Measurements from ENCODE around the gene AGFG2.
A peak's percentile ranks its signal among the peaks of the same experiment; 100 is the strongest.

Gene AGFG2

GRCh38 chr7:100573691-100574361 lies 34.8 kb downstream of the AGFG2 start, which contains the start of gene SAP25:
Gene SAP25, minus strand, starts transcription at chr7:100573900. Its CDS starts 158 bp downstream, at chr7:100573742.
- DNase-seq: no peak

GRCh38 chr7:100574362-100575205 lies 35.6 kb downstream of the AGFG2 start:
- DNase-seq: no peak

- no peak for DNase-seq
Observed at GRCh38 chr7:100575206-100575631, 36.2 kb downstream of the AGFG2 start.

- DNase-seq: no peak
Observed at GRCh38 chr7:100575746-100576383, 36.9 kb downstream of the AGFG2 start.

- no peak for DNase-seq
Observed at GRCh38 chr7:100576384-100576993, 37.5 kb downstream of the AGFG2 start.

- DNase-seq: no peak
Observed at GRCh38 chr7:100577103-100577502, 38.1 kb downstream of the AGFG2 start.

- no peak for DNase-seq
Observed at GRCh38 chr7:100577507-100577906, 38.5 kb downstream of the AGFG2 start.

- no peak for DNase-seq
Observed at GRCh38 chr7:100578246-100579183, 39.5 kb downstream of the AGFG2 start.

- DNase-seq: no peak
Observed at GRCh38 chr7:100580466-100581283, 41.7 kb downstream of the AGFG2 start.

GRCh38 chr7:100582041-100582579 lies 43.1 kb downstream of the AGFG2 start:
- no peak for DNase-seq

- DNase-seq: no peak
Observed at GRCh38 chr7:100582650-100583049, 43.6 kb downstream of the AGFG2 start.

GRCh38 chr7:100583132-100584053 lies 44.4 kb downstream of the AGFG2 start:
- peak; percentile 94 for DNase-seq

GRCh38 chr7:100584054-100584682 lies 45.2 kb downstream of the AGFG2 start:
- DNase-seq: peak; percentile 55

- DNase-seq: no peak
Observed at GRCh38 chr7:100584683-100585510, 45.9 kb downstream of the AGFG2 start.

- no peak for DNase-seq
Observed at GRCh38 chr7:100585511-100586265, 46.7 kb downstream of the AGFG2 start, which contains the start of gene LRCH4. Gene LRCH4, minus strand, starts transcription at chr7:100586129. Its CDS starts 29 bp downstream, at chr7:100586100.

- peak; percentile 100 for DNase-seq
Observed at GRCh38 chr7:100586266-100587025, 47.4 kb downstream of the AGFG2 start, which contains the start of gene FBXO24. Gene FBXO24, plus strand, starts transcription at chr7:100586328. Its CDS starts 298 bp downstream, at chr7:100586626.
